Fibroblast of pulmonary artery (primary cell): ENCODE measurements around the gene TACC2.
A peak's percentile ranks its signal among the peaks of the same experiment; 100 is the strongest.

Experiments used
- DNase-seq: peaks from one replicate; pipeline ENCODE4 v3.0.0-alpha.2; 2010; ENCODE audit warnings: low read depth
- H3K4me3 ChIP-seq: replicated peaks from 2 replicates; pipeline ENCODE4 v1.5.1; 2011; ENCODE audit warnings: low read depth, mild to moderate bottlenecking, control low read depth, low read length, moderate library complexity
- TF ChIP-seq, protein P1 (sequence below): IDR thresholded peaks from 2 replicates; pipeline ENCODE4 v1.5.1; 2011; ENCODE audit warnings: mild to moderate bottlenecking, control low read depth, low read length, inconsistent platforms; ENCODE audit errors: missing control alignments

TACC2 gene

DNA sequence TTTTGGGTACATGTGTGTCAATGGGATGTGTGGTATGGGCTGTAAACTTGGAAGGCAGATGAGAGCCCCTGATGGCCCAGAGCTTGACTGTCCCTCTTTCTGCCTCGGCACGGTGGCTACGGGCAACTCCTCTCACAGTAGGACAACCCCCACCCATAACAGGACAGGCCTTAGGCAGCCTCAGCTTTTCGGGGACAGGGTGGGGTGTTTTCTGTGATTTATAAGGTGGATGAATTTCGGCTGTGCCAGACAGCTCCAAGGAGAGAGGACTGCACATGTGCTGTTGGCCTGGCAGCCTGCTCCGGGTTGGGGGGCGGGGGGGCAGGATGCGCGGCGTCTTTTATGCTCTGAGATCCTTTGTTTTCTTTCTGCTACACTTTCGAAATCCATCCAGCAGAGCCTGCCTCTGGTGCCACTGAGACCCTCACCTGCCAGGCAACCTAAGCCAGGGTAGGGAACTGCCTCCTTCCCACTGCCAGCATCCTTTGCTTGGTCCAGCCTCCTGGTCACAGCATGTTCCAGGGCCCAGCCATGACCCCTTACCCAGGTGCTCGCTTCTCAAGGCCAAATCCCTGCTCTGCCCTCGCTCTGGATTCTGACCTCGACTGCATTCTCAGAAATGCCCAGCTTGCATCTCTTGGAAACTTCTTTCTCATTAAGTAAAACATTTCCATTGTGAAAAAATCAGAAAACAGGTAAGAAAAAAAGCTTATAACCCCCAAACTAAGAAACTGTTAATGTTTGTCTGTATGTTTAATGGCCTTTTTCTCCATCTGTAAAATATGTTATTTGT is 266.7 kb downstream of the TACC2 start:
- H3K4me3 ChIP-seq, result no peak overlapping the region
- TF ChIP-seq, protein P1, sequence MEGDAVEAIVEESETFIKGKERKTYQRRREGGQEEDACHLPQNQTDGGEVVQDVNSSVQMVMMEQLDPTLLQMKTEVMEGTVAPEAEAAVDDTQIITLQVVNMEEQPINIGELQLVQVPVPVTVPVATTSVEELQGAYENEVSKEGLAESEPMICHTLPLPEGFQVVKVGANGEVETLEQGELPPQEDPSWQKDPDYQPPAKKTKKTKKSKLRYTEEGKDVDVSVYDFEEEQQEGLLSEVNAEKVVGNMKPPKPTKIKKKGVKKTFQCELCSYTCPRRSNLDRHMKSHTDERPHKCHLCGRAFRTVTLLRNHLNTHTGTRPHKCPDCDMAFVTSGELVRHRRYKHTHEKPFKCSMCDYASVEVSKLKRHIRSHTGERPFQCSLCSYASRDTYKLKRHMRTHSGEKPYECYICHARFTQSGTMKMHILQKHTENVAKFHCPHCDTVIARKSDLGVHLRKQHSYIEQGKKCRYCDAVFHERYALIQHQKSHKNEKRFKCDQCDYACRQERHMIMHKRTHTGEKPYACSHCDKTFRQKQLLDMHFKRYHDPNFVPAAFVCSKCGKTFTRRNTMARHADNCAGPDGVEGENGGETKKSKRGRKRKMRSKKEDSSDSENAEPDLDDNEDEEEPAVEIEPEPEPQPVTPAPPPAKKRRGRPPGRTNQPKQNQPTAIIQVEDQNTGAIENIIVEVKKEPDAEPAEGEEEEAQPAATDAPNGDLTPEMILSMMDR, result no peak

GRCh38 chr10:122257041-122257440 is 268.1 kb downstream of the TACC2 start:
- DNase-seq, result no peak
- TF ChIP-seq, protein P1, result no peak

More for the DNA sequence above, 266.7 kb downstream of the TACC2 start:
- no peak for DNase-seq

GRCh38 chr10:122258136-122259074 is 269.4 kb downstream of the TACC2 start:
- no peak for DNase-seq
- TF ChIP-seq, protein P1, result no peak
- H3K4me3 ChIP-seq, result no peak overlapping the region

More at GRCh38 chr10:122257041-122257440, 268.1 kb downstream of the TACC2 start:
- no peak overlapping the region for H3K4me3 ChIP-seq

GRCh38 chr10:122259075-122259466 is 270.1 kb downstream of the TACC2 start:
- TF ChIP-seq, protein P1, result no peak
- no peak for DNase-seq
- no peak overlapping the region for H3K4me3 ChIP-seq

- DNase-seq, result no peak
- TF ChIP-seq, protein P1, result no peak
- no peak overlapping the region for H3K4me3 ChIP-seq
These were observed 272.6 kb downstream of the TACC2 start for GRCh38 chr10:122261584-122261983.

DNA sequence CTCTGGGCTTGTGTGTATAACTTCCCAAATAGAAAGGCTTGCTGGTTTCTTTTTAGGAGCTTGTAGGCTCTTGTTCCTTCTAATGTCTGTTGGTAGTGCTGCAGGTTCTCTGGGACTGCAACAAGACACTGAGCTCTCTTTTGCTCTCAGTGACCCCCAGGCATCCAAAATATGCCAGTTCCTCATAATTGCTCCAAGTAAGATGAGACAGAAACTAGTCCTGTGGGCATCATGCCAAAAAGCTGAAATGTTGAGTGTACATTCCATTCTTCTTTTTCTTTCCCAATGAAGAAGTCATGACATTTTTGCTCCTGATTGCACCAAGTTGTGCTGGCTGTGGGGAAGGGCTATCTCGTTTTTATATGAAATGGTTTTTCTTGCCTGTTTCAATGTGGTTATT is 275.0 kb downstream of the TACC2 start:
- TF ChIP-seq, protein P1, result no peak
- no peak overlapping the region for H3K4me3 ChIP-seq
- peak; percentile 88 for DNase-seq
